Gastrocnemius medialis (tissue), 4 donors: ENCODE data around the gene PSMB2.

Experiments used
- CTCF ChIP-seq, 5 experiments: fragments of 450-650 bp in 3 of 5; fragments of 200-600 bp in 2 of 5; sonication (generic) in 2 of 5; IDR thresholded peaks in 4 of 5; conservative IDR thresholded peaks in 1 of 5; 1 replicate in 4 of 5; 2 replicates in 1 of 5; pipeline ENCODE4 v1.5.1; 2016 to 2019; ENCODE audit warnings: antibody characterized with exemption in 5 of 5, mild to moderate bottlenecking in 3 of 5, moderate library complexity in 3 of 5
- POLR2A ChIP-seq, 2 donors: fragments of 450-650 bp; IDR thresholded peaks; one replicate each; pipeline ENCODE4 v1.6.1; 2017; ENCODE audit warnings: antibody characterized with exemption in 2 of 2, mild to moderate bottlenecking in 2 of 2, moderate library complexity in 2 of 2

- no peak for TF ChIP-seq POLR2A (IDR thresholded peaks at IDR 0.05)
- no peak for TF ChIP-seq CTCF (IDR thresholded peaks at IDR 0.05 in 4 of 5, conservative IDR thresholded peaks at IDR 0.05 in 1 of 5)
Observed at GRCh38 chr1:35600593-35600992, 40.7 kb downstream of the PSMB2 start.
